OCI-LY3 (cell line): Measurements from ENCODE around the gene SYNDIG1L.

ENCODE experiments used
- EZH2phosphoT487 ChIP-seq: fragments of 200-600 bp; shearing (Covaris generic); IDR thresholded peaks from 2 replicates; pipeline ENCODE4 v1.6.1; 2018; ENCODE audit warnings: antibody characterized with exemption, mixed run types, low read depth
- TF ChIP-seq, protein P1 (sequence below): fragments of 200-600, 300-600 bp; sonication (generic); IDR thresholded peaks from 2 replicates; pipeline ENCODE4 v1.5.1; 2014; ENCODE audit warnings: antibody characterized with exemption, low read length, low read depth

- TF ChIP-seq, protein P1, sequence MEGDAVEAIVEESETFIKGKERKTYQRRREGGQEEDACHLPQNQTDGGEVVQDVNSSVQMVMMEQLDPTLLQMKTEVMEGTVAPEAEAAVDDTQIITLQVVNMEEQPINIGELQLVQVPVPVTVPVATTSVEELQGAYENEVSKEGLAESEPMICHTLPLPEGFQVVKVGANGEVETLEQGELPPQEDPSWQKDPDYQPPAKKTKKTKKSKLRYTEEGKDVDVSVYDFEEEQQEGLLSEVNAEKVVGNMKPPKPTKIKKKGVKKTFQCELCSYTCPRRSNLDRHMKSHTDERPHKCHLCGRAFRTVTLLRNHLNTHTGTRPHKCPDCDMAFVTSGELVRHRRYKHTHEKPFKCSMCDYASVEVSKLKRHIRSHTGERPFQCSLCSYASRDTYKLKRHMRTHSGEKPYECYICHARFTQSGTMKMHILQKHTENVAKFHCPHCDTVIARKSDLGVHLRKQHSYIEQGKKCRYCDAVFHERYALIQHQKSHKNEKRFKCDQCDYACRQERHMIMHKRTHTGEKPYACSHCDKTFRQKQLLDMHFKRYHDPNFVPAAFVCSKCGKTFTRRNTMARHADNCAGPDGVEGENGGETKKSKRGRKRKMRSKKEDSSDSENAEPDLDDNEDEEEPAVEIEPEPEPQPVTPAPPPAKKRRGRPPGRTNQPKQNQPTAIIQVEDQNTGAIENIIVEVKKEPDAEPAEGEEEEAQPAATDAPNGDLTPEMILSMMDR, result no peak
- TF ChIP-seq EZH2phosphoT487, result no peak
Measured at GRCh38 chr14:74377976-74378690, 47.9 kb downstream of the SYNDIG1L start.
